ENCODE results near the gene RPL41.

RPL41 gene

GRCh38 chr12:56150563-56150962, 34.1 kb downstream of the RPL41 start:
- peak; percentile 33 for DNase-seq (ENCODE audit: low spot score)
- POLR2A ChIA-PET (ENCODE audit: low non-redundant PET): no interaction called here
- CTCF ChIA-PET: interaction anchor here (0.6 to 1.3 kb wide), 2 partner anchors 37 to 49 kb away, joined by 4 to 5 read pairs; no protein-coding TSS in a partner anchor
- no peak for TF ChIP-seq CTCF (conservative IDR thresholded peaks at IDR 0.05; ENCODE audit: low read depth)
- peak overlapping the region; percentile 97 for H3K27ac ChIP-seq

- H3K27ac ChIP-seq: peak overlapping the region; percentile 97
- peak; percentile 59 for TF ChIP-seq CTCF (conservative IDR thresholded peaks at IDR 0.05; ENCODE audit: low read depth)
- CTCF ChIA-PET: interaction anchor here (0.6 to 1.3 kb wide), 5 partner anchors 12 to 36 kb away, joined by 3 to 6 read pairs (median 4); no protein-coding TSS in a partner anchor
- POLR2A ChIA-PET (ENCODE audit: low non-redundant PET): interaction anchor here (0.6 kb wide), 1 partner anchor 16 kb away, joined by 4 read pairs; no protein-coding TSS in a partner anchor
- DNase-seq (ENCODE audit: low spot score): peak; percentile 70
Observed at GRCh38 chr12:56151672-56152131, 35.3 kb downstream of the RPL41 start.

GRCh38 chr12:56152132-56152755, 35.8 kb downstream of the RPL41 start, which contains the start of gene MYL6B:
Gene MYL6B, plus strand, starts transcription at chr12:56152587. Its CDS starts 1,332 bp downstream, at chr12:56153919.
- CTCF ChIA-PET: interaction anchor here (0.6 to 1.3 kb wide), 3 partner anchors 14 to 30 kb away, joined by 4 to 6 read pairs (median 5); no protein-coding TSS in a partner anchor
- peak; percentile 91 for DNase-seq (ENCODE audit: low spot score)
- peak within 1 kb of the TSS; percentile 97 for H3K27ac ChIP-seq
- no peak for TF ChIP-seq CTCF (conservative IDR thresholded peaks at IDR 0.05; ENCODE audit: low read depth)
- POLR2A ChIA-PET (ENCODE audit: low non-redundant PET): no interaction called here

- POLR2A ChIA-PET (ENCODE audit: low non-redundant PET): no interaction called here
- TF ChIP-seq CTCF (conservative IDR thresholded peaks at IDR 0.05; ENCODE audit: low read depth): no peak
- H3K27ac ChIP-seq: peak overlapping the region; percentile 97
- DNase-seq (ENCODE audit: low spot score): no peak
- CTCF ChIA-PET: no interaction called here
Observed at GRCh38 chr12:56152756-56153677, 36.6 kb downstream of the RPL41 start.

- POLR2A ChIA-PET (ENCODE audit: low non-redundant PET): no interaction called here
Observed at GRCh38 chr12:56153678-56154065, 37.2 kb downstream of the RPL41 start.

More at GRCh38 chr12:56153678-56154065, 37.2 kb downstream of the RPL41 start:
- peak overlapping the region; percentile 97 for H3K27ac ChIP-seq
- no peak for TF ChIP-seq CTCF (conservative IDR thresholded peaks at IDR 0.05; ENCODE audit: low read depth)
- no peak for DNase-seq (ENCODE audit: low spot score)
- CTCF ChIA-PET: no interaction called here

Measured in RWPE1 (cell line).